WTC11 (cell line): ENCODE data around the gene SECISBP2L. TPM values are rescaled to one million over a fixed set of nuclear protein-coding genes. Genes with fewer than 3 reads are reported as not detected.

Experiments
- ATAC-seq: fragments of 200-7000 bp; cut with Tn5 transposase; 2 replicates; pipeline ENCODE4 v1.10.0; 2021; ENCODE audit warnings: mild to moderate bottlenecking, moderate library complexity
- CTCF ChIA-PET: fragments of 300-600 bp; sonication (Branson Sonifier 250); formaldehyde crosslinking; loops from one replicate; lab custom pipeline; 2021; ENCODE audit warnings: antibody characterized with exemption; lab: Charles Lee
- POLR2A ChIA-PET: fragments of 350-600 bp; sonication (Branson Sonifier 250); formaldehyde crosslinking; loops from one replicate; lab custom pipeline; 2021; ENCODE audit warnings: antibody characterized with exemption; lab: Charles Lee
- DNase-seq: peaks from one replicate; pipeline ENCODE4 v3.0.0; 2021; ENCODE audit warnings: low spot score
- H3K27ac Mint-ChIP-seq: 2 replicates; pipeline ENCODE4 v1.8.0; 2021; ENCODE audit warnings: mixed read lengths
- H3K27me3 Mint-ChIP-seq: 2 replicates; pipeline ENCODE4 v1.8.0; 2021; ENCODE audit warnings: low read depth, mild to moderate bottlenecking, moderate library complexity, mixed read lengths
- H3K36me3 Mint-ChIP-seq: 2 replicates; pipeline ENCODE4 v1.8.0; 2021; ENCODE audit warnings: mixed read lengths
- H3K4me1 Mint-ChIP-seq: 2 replicates; pipeline ENCODE4 v1.8.0; 2022; ENCODE audit warnings: mixed read lengths
- H3K4me3 Mint-ChIP-seq: 2 replicates; pipeline ENCODE4 v1.8.0; 2021; ENCODE audit warnings: mild to moderate bottlenecking, moderate library complexity, mixed read lengths
- H3K9me3 Mint-ChIP-seq: 2 replicates; pipeline ENCODE4 v1.8.0; 2021; ENCODE audit warnings: mixed read lengths
- AR ChIP-seq: fragments of 250-450 bp; sonication (Bioruptor Pico); IDR thresholded peaks from 2 replicates; pipeline ENCODE4 v1.9.0; 2021; ENCODE audit warnings: mild to moderate bottlenecking
- HMGA2 ChIP-seq: fragments of 250-450 bp; sonication (Bioruptor Pico); IDR thresholded peaks from 2 replicates; pipeline ENCODE4 v1.4.0; 2021; ENCODE audit warnings: mild to moderate bottlenecking, moderate library complexity
- JAZF1 ChIP-seq: fragments of 250-450 bp; sonication (Bioruptor Pico); IDR thresholded peaks from 2 replicates; pipeline ENCODE4 v1.9.0; 2021; ENCODE audit warnings: moderate library complexity, mild to moderate bottlenecking, inconsistent platforms
- MYBL2 ChIP-seq: sonication (generic); formaldehyde crosslinking; IDR thresholded peaks from 2 replicates; pipeline ENCODE4 v1.8.1; 2023; ENCODE audit warnings: mild to moderate bottlenecking, moderate library complexity, missing genetic modification reagents
- OVOL2 ChIP-seq: fragments of 250-450 bp; sonication (Bioruptor Pico); IDR thresholded peaks from 2 replicates; pipeline ENCODE4 v1.9.0; 2021; ENCODE audit warnings: mild to moderate bottlenecking, borderline replicate concordance
- PRRX2 ChIP-seq: fragments of 250-450 bp; sonication (Bioruptor Pico); IDR thresholded peaks from 2 replicates; pipeline ENCODE4 v1.8.0; 2021; ENCODE audit warnings: mild to moderate bottlenecking
- TCF7 ChIP-seq: sonication (generic); formaldehyde crosslinking; IDR thresholded peaks from 2 replicates; pipeline ENCODE4 v1.8.0; 2022; ENCODE audit warnings: mild to moderate bottlenecking, low read depth, missing genetic modification reagents, moderate library complexity
- ZNF263 ChIP-seq: sonication (generic); formaldehyde crosslinking; IDR thresholded peaks from 2 replicates; pipeline ENCODE4 v1.8.1; 2022; ENCODE audit warnings: low read depth, mild to moderate bottlenecking, moderate library complexity, missing genetic modification reagents
- total RNA-seq: library from RNA; stranded (reverse); gene quantifications from 3 replicates; pipeline ENCODE4 v1.2.3, GENCODE V29; 2021
- TF ChIP-seq, protein P1 (sequence below): sonication (generic); formaldehyde crosslinking; conservative IDR thresholded peaks from 2 replicates; pipeline ENCODE4 v1.8.1; 2023; ENCODE audit warnings: mild to moderate bottlenecking, low read depth, missing genetic modification reagents, moderate library complexity
- TF ChIP-seq, protein P2 (sequence below): sonication (generic); formaldehyde crosslinking; IDR thresholded peaks from 2 replicates; pipeline ENCODE4 v1.8.1; 2022; ENCODE audit warnings: mild to moderate bottlenecking, moderate library complexity, missing genetic modification reagents
- TF ChIP-seq, protein P3 (sequence below): sonication (generic); formaldehyde crosslinking; IDR thresholded peaks from 2 replicates; pipeline ENCODE4 v1.8.0; 2023; ENCODE audit warnings: missing genetic modification reagents, mild to moderate bottlenecking, borderline replicate concordance
- TF ChIP-seq, protein P4 (sequence below): fragments of 250-450 bp; sonication (Bioruptor Pico); conservative IDR thresholded peaks from 2 replicates; pipeline ENCODE4 v1.9.0; 2021; ENCODE audit warnings: mild to moderate bottlenecking

SECISBP2L gene
- total RNA-seq, 1 experiment from 2014 or later = 30.4 TPM

DNA sequence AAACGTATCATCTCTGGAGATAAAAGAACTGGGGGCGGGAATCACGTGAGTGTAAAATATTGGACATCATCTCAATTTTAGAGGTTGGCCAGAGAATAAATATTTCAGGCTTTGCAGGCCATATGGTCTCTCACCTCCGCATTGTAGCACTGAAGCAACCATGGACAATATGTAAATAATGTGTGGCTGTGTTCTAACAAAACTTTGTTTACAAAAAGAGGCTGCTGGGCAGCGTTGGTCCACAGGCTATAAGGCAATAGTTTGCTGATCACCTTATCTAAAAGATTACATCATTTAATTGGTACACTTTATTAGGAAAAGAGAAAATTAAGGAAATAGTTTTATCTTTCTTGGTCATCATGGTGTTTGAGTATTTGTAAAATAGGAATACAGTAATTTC lies 60.0 kb downstream of the SECISBP2L start (continued):
- TF ChIP-seq, protein P1, sequence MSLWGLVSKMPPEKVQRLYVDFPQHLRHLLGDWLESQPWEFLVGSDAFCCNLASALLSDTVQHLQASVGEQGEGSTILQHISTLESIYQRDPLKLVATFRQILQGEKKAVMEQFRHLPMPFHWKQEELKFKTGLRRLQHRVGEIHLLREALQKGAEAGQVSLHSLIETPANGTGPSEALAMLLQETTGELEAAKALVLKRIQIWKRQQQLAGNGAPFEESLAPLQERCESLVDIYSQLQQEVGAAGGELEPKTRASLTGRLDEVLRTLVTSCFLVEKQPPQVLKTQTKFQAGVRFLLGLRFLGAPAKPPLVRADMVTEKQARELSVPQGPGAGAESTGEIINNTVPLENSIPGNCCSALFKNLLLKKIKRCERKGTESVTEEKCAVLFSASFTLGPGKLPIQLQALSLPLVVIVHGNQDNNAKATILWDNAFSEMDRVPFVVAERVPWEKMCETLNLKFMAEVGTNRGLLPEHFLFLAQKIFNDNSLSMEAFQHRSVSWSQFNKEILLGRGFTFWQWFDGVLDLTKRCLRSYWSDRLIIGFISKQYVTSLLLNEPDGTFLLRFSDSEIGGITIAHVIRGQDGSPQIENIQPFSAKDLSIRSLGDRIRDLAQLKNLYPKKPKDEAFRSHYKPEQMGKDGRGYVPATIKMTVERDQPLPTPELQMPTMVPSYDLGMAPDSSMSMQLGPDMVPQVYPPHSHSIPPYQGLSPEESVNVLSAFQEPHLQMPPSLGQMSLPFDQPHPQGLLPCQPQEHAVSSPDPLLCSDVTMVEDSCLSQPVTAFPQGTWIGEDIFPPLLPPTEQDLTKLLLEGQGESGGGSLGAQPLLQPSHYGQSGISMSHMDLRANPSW (CRISPR knock-in tag) = no peak
- TF ChIP-seq OVOL2 (no peak), JAZF1 (CRISPR knock-in tag) (no peak)

DNA sequence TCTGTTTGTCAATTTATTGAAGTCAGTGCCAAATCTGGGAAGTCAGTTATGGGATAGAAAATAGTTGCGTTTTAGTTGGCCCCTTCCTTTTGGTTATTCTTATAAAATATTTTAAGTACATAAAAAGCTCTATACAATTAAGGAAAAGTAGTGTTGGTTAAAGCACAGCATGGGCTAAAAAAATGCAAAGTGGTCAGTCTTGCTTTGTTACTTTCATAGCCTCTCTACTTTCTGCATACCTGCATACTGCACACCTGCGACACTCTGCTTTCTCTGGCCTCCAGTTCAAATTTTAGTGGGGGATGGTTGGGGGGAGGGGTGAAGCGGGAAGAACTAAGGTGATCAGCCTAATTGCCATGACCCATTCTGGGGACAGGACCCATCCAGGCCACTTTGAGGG lies 60.7 kb downstream of the SECISBP2L start:
- ATAC-seq (no peak), DNase-seq (no peak)
- TF ChIP-seq ZNF263 (CRISPR knock-in tag) = no peak
- TF ChIP-seq HMGA2 = no peak
- TF ChIP-seq TCF7 (CRISPR knock-in tag) = no peak
- no peak for TF ChIP-seq AR (CRISPR knock-in tag)
- TF ChIP-seq, protein P2, sequence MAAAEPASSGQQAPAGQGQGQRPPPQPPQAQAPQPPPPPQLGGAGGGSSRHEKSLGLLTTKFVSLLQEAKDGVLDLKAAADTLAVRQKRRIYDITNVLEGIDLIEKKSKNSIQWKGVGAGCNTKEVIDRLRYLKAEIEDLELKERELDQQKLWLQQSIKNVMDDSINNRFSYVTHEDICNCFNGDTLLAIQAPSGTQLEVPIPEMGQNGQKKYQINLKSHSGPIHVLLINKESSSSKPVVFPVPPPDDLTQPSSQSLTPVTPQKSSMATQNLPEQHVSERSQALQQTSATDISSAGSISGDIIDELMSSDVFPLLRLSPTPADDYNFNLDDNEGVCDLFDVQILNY (CRISPR knock-in tag) = no peak
- no peak for TF ChIP-seq PRRX2 (CRISPR knock-in tag)
- TF ChIP-seq, protein P3, sequence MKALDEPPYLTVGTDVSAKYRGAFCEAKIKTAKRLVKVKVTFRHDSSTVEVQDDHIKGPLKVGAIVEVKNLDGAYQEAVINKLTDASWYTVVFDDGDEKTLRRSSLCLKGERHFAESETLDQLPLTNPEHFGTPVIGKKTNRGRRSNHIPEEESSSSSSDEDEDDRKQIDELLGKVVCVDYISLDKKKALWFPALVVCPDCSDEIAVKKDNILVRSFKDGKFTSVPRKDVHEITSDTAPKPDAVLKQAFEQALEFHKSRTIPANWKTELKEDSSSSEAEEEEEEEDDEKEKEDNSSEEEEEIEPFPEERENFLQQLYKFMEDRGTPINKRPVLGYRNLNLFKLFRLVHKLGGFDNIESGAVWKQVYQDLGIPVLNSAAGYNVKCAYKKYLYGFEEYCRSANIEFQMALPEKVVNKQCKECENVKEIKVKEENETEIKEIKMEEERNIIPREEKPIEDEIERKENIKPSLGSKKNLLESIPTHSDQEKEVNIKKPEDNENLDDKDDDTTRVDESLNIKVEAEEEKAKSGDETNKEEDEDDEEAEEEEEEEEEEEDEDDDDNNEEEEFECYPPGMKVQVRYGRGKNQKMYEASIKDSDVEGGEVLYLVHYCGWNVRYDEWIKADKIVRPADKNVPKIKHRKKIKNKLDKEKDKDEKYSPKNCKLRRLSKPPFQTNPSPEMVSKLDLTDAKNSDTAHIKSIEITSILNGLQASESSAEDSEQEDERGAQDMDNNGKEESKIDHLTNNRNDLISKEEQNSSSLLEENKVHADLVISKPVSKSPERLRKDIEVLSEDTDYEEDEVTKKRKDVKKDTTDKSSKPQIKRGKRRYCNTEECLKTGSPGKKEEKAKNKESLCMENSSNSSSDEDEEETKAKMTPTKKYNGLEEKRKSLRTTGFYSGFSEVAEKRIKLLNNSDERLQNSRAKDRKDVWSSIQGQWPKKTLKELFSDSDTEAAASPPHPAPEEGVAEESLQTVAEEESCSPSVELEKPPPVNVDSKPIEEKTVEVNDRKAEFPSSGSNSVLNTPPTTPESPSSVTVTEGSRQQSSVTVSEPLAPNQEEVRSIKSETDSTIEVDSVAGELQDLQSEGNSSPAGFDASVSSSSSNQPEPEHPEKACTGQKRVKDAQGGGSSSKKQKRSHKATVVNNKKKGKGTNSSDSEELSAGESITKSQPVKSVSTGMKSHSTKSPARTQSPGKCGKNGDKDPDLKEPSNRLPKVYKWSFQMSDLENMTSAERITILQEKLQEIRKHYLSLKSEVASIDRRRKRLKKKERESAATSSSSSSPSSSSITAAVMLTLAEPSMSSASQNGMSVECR (CRISPR knock-in tag) = no peak
- TF ChIP-seq, protein P4, sequence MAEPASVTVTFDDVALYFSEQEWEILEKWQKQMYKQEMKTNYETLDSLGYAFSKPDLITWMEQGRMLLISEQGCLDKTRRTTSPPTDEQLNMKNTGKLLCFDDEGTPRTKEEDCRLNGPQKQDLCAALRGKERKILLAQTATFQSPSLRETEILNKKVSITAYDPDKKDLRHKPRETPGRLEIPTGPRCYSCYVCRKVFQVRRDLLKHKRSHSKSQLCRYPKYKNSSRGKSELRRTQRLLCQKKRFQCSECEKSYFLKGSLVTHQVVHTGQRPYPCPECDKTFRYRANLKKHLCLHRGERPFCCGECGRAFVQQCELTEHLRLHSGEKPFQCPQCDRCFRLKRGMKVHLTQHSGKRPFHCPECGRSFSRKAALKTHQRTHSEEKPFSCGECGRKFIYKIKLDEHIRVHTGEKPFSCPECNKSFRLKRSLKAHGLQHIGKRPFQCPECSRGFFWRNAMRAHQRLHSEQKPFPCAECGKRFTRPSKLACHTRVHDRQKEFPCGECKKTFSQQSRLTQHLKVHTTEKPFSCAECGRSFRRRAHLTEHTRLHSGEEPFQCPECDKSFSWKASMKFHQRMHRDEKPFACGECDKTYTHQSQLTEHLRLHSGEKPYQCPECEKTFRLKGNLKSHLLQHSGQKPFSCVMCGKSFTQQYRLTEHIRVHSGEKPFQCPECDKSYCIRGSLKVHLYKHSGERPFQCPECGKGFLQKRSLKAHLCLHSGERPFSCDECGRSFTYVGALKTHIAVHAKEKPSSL (CRISPR knock-in tag) = no peak
- no peak for TF ChIP-seq MYBL2 (CRISPR knock-in tag)
- POLR2A ChIA-PET = interaction anchor here (1.0 kb wide), 1 partner anchor 10 kb away, joined by 3 read pairs; no protein-coding TSS in a partner anchor
- no peak overlapping the region for H3K4me3 Mint-ChIP-seq
- H3K4me1 Mint-ChIP-seq = peaks cover 15% of the 10 kb centered on the region
- H3K36me3 Mint-ChIP-seq = peaks cover 5% of the 10 kb centered on the region; the same call in 1 of the 2 replicates
- 0 out of 2 replicates have a peak overlapping the region, but pooled peaks have one; percentile 19 for H3K27ac Mint-ChIP-seq
- CTCF ChIA-PET = interaction anchor here (1.6 to 4.0 kb wide), 3 partner anchors 10 to 32 kb away, joined by 5 to 46 read pairs (median 7); partner anchors contain the start of gene SHC4
- H3K9me3 Mint-ChIP-seq = no peaks in the 10 kb centered on the region
- no peaks in the 10 kb centered on the region for H3K27me3 Mint-ChIP-seq
